ENCODE data around the gene CSRP2.
A peak's percentile ranks its signal among the peaks of the same experiment; 100 is the strongest.

CSRP2 gene

DNA sequence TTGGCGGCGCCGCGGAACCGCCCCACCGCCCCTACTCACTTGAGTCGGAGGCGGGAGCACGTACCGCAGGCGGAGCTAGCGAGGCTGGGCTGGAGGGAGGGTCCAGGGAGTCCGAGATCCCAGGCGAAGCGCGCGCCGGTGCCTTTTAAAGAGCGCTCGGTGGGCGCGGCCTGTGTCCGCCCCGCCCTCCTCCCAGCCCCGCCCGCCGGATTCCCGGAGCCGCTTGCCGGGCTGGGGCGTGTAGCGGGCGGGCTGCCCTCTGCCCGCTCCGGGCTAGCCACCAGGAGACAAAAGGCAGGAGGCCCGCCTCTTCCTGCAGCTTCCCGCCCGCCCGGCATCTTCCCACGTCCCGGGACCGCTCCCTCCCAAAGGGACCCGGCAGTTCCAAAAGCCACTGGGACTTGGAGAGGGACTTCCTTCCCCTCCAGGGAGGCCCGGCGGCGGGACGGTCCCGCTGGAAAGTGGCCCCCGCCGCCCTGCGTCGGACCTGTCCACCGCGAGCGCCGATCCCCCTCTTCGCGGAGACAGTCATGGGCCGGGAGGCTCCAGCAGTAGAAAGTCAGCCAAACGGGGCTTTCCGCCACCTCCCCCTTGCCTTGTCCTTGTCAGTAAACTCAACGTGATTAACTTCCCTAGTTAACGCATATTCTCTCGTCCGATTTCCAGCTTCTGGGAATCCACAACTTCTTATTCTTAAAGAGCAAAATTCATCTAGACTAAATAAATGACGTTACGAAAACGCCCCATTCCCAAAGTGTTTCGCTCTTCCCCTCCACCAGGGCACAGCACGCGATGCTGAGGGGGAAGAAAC, at the start of gene CSRP2:
CSRP2 (minus strand) TSS at position 121 of the 811 bp plus-strand sequence. CDS start 12,759 bp downstream, outside the sequence.
- peak; percentile 95 for DNase-seq (ENCODE audit: low spot score)

DNA sequence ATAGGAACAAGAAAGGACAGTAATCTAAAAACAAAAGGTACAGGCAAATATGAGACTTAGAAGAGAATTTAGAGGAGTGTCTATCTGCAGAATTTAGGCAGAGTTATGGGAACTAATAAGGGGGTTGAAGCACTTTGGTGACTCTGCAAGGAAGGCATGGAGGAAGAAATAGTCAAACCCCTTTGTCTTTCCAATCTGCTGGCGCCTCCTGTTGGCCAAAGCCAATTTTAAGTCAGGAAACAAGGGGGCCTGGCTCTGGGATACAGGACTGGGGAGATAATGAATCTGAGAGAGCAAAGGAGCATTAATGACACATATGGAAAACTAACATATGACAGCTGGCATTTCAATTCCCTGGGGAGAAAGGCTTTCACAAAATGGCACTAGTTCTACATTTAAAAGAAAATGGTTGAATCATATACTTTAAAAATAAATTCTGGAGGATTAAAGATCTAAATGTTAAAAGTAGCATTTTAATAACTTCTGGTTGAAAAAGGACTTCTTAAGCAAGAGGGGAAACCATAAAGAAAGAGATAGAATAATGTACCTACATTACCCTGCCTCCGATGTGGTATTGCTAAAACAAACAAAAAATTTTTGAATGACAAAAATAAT, 48.5 kb upstream of the CSRP2 start:
- DNase-seq (ENCODE audit: low spot score), result peak; percentile 8

DNA sequence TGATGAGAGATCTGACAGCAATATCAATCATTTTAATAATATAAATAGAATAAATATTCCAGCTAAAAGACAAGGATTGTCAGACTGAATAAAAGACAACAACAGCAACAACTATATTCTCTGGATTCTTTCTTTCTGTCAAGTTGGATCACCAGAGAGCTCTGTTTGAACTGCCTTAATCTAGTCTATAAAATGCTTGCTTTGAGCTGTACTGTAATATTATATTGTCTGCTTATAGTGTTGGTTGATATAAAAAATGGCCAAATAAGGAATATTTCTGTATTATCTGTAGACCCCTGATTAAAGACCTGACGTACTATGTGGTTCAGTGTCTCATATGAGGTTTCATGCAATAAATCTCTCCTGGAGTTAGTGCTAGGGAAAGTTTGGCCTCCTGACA, 46.3 kb upstream of the CSRP2 start:
- DNase-seq (ENCODE audit: low spot score), result no peak

DNA sequence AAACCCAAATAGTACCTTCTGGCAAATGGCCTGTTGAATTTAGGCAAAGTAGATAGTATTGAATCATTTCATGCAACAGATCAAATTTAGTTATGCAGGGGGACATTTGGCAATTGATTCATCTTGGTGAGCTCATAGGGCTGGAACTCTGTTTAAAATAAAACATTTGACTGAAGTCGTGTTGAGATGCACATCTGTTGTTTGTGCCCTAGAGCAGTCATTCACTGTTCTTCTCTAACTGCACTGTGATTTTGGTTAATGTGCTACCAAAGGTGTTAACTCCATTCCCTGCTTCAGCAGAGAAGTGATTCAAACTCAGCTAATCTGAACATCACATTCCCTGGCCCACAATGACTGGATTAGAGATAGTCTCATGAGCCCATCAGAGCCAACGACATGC, 44.0 kb upstream of the CSRP2 start:
- DNase-seq (ENCODE audit: low spot score), result no peak

DNA sequence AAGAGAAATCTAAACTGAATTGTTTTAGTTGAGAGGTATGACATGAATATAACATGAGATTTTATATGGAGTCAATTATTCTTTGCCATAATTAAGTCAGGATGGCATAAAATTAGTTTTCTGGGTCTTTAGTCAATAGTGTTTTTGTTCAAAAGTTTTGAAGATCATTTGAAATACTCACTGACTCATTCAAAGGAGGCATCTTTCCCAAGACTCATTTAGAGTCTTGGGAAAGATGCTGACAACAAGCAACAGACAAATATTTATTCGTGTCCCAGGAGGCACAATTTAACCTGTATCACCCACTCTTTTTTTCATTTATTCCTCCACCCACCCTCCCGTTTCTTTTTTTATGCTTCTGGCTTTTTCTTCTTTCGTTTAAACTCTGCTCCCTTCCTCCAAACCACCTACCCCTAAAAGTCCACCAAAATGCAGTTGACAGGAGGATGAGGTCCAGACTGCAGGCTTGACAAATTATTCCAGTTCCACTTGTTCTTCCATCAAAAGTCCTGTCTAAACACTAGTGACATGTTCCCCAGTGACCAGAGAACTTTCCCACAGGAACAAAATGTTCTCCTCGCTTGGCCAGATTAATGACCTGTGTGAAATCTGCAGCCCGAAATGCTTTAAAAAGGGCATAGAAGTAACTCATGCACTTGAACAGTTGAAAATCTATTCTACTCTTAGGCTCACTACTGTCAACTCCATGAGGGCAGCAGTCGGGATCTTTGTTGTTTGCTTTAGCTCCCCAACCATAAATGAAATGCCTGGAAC, 43.3 kb upstream of the CSRP2 start:
- DNase-seq (ENCODE audit: low spot score), result no peak

DNA sequence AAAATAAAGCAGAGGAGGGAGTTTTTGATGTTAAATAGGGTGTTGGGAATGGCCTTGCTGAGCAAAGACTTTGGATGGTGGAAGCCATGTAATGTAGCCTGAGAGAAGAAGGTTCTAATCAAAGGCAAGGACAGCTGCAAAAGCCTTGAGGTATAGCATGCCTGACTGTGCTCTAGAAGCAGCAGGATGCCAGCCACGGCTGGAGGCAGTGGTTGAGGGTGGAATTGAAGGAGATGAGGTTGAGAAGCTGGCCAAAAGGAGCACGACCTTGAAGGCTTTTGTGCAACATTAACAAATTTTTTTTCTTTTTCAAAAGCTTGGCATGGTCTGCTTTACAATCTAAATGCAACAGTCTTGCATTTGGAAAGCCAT, 42.3 kb upstream of the CSRP2 start:
- no peak for DNase-seq (ENCODE audit: low spot score)

DNA sequence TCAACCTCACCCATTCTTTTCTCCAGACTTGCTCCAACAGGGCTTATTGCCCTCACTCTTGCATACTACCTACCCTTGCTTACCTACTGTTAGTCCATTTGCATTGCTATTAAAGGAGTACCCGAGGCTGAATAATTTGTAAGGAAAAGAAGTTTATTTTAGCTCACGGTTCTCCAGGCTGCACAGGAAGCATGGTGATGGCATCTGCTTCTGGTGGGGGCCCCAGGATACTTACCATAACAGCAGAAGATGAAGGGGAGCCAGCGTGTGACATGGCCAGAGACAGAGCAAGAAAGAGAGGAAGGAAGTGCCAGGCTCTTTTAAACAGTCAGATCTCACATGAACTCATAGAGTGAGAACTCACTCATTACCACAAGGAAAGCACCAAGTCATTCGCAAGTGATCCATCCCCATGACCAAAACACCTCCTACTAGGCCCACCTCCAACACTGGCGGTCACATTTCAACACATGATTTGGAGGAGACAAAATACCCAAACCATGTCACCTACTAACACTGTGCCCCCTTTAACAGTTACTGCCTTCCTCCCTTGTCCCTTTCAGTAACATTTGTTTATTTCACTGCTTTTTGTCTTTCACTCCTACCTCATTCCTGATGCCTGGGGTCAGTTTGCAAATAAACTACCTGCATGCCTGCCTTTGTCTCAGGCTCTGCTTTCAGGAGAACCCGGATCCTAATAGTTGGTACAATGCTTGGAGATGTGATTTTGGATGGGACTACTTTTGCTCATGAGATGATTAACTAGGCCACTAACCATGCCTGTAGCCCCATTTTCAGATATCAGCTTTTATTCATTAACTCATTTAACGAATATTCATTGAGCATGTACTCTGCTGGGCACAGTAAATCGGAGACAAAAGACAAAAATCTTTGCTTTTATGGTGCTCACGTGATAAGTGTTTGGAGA, 41.6 kb upstream of the CSRP2 start:
- no peak for DNase-seq (ENCODE audit: low spot score)

DNA sequence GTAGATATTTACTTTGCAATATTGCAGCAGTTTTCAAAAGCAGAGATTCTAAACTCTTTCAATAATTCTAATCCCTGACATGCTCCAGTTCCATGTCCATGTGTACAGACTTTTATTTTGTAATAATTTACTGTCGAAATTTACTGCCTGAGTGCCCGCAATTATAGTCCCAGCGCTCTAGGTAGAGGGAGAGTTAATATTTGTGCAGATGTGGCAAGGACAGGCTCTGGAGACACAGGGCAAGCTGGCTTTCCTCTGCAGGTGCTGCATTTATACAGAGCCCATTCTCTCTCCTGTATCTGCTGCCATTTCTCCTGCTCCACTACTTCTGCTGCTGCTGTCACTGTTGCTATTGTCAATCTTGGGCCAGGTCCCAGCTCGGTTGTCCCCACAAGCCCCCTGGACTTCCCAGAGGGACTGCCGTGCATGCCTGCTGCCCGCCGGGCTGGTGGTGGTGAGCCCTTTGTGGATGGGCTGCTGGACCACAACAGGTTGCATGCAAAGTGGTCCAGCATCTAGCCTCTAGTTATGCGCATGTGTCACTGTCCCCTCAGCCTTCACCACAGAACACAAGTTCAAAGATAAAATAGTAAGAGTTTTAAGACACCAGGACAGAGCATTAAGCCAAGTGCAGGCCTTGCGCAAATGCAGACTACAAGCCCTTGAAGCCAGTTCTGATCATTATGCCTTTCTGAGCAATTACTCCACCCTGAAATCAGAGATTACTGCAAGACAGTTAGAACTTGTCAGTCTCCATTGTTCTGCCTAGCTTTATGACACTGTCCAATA, 40.8 kb upstream of the CSRP2 start:
- DNase-seq (ENCODE audit: low spot score), result no peak

DNA sequence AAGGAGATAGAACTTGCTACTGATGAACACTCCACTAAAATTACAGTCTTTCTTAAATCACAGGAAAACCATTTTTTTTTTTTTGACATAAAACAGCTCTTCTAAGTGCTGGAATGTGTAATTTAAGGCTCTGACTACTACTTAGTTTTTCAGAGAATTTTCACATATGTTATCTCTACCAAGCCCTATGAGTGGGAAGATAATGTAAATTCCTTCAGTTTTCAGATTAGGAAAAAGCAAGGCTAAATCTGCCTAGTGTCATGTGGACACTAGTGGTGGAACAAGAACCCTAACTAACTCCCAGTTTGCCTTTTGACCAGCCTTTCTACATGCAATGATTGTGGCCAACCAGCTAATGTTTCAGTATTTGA, 37.3 kb upstream of the CSRP2 start:
- no peak for DNase-seq (ENCODE audit: low spot score)

DNA sequence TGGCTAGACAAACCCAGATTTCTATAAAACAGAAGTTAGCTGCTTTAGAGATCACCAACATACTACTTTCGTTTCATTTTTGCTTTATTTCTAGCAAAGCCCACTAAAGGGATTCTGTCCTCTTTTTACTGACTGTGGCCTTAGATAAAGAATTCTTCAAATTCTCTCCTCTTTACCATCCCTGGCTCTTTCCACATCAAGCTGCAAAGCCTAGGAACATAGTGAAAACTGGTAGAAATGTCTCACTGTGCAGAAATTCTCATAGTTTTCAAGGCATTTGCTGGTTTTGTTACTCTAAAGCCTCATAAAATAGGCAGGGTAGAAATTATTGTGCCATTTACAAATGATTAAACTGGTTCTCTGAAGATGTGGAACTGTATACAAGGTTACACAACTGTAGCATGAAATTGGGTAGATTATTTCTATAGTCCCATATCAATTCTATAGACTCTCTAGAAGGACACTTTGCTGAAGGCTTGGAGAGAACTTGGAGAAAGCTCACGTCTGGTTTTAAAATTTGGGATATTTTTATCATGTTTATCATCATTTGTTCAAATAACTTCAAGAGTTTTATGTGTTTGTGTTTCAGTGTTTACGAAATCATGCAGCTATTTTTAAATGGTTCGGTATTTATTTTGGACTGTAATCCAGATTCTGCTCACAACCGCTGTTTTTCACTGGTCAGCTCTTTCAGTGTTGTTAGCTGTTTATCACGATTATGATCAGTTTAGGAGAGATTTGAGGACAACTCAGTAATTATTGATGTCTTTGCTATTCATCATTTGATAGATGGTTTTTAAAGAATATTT, 36.7 kb upstream of the CSRP2 start:
- no peak for DNase-seq (ENCODE audit: low spot score)

DNA sequence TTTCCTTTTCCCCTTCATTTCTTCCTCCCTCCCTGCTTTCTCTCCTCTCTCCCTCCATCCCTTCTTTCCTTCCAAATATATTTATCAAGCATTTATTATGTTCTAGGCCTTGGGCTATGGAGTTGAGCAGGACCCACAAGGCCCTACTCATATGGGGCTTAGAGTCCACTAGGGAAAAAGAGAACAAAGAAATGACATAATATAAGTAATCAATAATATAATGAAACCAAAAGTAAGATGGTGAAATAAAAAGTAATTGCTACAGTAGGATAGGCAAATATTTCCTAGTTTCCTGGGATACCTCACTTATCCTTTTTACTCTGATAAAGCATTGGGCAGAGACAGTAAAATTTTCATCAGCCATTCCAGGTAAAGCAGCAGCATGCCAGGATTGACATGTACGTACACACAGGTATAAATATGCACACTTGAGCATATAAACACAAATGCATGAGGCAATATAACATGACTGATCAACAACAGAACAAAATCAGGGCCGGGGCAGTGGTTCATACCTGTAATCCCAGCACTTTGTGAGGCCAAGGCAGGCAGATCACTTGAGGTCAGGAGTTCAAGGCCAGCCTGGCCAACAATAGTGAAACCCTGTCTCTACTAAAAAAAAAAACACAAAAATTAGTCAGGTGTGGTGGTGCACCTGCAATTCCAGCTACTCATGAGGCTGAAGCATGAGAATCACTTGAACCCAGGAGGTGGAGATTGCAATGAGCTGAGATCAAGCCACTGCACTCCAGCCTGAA, 35.5 kb upstream of the CSRP2 start:
- DNase-seq (ENCODE audit: low spot score), result no peak

DNA sequence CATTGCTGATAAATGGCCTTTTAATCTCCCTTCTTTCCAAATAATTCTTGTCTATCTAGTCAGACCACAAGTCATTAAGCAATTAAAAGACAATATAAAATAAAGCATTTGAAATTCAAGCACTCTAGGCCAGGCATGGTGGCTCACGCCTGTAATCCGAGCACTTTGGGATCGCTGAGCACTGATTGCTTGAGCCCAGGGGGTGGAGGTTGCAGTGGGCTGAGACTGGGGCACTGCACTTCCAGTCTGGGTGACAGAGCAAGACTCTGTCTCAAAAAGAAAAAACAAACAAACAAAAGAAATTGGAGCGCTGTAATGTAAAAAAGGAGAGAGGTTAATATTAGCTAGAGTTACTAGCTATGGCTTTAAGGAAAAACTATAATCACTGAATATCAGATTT, 30.5 kb upstream of the CSRP2 start:
- no peak for DNase-seq (ENCODE audit: low spot score)

DNA sequence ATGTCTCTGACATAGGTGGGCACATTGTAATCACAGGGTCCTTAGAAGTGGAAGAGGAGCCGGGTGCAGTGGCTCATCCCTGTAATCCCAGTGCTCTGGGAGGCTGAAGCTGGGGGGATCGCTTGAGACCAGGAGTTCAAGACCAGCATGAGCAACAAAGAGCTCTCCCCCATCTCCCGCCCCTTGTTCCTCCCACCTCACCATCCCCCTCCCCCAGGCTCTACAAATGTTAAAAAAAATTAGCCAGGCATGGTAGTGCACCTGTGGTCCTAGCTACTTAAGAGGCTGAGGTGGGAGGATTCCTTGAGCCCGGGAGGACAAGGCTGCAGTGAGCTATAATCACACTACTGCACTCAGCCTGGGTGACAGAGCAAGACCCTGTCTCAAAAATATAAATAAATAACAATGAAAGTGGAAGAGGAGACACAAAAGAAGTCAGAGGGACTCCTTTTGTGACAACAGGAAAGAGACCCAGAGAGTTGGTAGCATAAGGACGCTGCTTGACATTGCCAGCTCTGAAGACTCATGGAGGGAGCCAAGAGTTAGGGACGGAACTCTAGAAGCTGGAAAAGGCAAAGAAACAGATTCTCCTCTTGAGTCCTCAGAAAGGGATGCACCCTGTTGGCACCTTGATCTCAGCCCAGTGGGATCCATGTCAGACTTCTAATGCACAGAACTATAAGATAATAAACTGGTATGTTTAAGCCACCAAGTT, 29.6 kb upstream of the CSRP2 start:
- DNase-seq (ENCODE audit: low spot score), result no peak

DNA sequence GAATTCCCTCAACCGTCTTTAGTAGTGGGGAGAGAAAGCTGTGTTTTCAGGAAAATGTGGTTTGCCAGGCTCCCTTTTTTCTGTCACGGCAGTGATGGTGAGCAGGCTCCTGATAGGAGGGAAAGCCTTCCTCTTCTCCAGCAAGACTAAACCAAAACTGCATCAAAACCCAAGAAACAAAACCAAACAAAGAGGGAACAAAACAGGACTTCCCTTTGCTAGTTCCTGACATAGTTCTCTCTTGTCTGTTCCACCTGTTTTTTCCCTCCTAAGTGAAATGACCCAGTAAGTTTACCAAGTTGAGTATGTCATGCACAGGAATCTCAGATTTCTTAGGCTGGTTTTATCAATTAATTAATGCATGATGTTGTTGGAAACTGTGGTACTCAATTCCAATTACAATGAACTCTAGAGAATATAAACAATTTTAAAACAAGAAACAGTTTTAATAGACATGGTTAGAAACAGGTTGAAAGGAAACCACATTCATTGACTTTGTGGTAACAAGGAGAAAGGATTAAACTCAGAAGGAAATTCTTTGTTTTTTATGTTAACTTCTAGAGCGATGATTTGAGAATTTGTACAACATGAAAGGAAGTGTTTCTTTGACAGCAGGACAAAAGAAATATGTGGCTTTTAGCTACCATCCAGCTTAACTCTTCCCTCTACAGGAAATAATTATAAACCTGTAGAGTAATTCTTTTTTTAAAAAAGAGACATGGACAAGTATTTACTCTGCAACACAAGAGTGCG, 23.0 kb upstream of the CSRP2 start:
- no peak for DNase-seq (ENCODE audit: low spot score)

DNA sequence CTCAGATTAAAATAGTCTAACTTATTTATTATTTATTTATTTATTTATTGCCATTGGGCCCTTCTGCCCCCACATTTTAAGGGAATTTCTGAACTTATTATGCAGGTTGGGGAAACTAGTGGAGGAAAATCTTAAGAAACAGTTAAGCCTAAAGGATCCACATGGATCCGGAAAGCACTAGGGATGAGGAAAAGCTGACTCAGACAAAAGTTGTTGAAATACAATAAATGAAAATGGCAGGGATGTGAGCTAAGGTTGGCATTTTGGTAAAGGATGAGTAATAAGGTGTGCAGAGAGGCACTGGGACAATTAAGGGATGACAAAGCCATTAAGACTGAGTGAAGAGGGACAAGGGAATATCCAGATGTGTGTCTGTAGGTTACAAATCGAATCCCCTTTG, 20.7 kb upstream of the CSRP2 start:
- DNase-seq (ENCODE audit: low spot score), result no peak

DNA sequence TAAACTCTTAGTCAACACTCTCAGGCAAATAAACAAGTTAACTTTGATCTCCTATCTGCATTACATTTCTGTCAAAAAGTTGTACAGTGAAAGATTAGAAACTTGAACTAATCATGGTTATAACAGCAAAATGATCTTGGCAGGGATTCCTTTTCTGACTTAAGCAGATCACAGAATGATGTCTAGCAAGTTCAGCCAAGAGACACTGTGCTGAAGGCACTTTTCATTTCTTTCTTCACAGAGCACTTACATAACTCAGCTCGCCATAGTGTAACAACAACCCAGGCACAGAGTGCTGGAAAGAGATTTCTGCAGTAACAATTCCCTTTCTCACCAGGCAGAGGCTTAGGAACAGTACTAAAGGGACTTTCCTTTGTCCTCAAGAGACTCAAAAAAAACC, 19.6 kb upstream of the CSRP2 start:
- no peak for DNase-seq (ENCODE audit: low spot score)

DNA sequence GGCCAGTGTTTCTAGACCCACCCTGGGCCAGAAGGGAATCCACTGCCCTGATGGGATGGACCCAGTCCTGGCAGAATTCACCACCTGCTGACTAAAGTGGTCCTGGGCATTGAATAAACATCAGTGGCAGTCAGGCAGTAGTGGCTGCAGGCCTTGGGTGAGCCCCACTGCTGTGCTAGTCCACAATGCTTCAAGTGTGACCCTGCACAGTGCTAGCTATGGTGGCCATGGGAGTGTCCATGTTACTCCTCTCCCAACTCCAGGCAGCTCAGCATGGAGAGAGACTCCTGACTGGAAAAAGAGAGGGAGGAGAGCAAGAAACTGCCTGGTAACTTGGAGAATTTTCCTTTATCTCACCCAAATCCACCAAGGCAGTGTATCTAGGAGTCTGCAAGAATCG, 17.5 kb upstream of the CSRP2 start:
- no peak for DNase-seq (ENCODE audit: low spot score)

DNA sequence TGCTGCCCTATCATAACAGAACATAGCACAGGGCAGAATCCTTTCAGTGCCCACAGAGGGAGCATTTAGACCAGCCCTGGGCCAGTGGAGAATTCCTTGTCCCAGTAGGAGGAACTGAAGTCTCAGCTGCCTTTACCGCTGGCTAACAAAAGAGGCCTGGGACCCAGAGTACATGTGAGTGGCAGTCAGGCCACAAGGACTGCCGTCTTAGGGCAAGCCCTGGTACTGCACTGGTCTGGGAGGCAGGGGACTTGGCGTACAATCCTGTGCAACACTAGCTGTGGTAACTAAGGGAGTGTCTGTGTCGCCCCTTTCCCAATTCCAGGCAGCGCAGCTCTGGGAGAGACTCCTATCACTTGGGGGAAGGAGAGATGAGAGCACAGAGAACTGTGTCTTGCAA, 17.0 kb upstream of the CSRP2 start:
- DNase-seq (ENCODE audit: low spot score), result no peak
